HL-60/S4 treated with phorbol 12-myristate 13-acetate at 8.2 ng/mL for 4 days and 3 days (cell line): Measurements from ENCODE around the gene TRIM33.
"Not testable (repeated sequence)": the region's sequence is repeated elsewhere in the genome, so short reads cannot be mapped to it uniquely, and the experiment has no call there.

Experiments used
- in situ Hi-C: fragments of 300-500 bp; cut with MboI; formaldehyde crosslinking; loops from 2 replicates; pipeline ENCODE4 v1.15.0; 2022; ENCODE audit warnings: low sequenced_read_pairs

Gene TRIM33

DNA sequence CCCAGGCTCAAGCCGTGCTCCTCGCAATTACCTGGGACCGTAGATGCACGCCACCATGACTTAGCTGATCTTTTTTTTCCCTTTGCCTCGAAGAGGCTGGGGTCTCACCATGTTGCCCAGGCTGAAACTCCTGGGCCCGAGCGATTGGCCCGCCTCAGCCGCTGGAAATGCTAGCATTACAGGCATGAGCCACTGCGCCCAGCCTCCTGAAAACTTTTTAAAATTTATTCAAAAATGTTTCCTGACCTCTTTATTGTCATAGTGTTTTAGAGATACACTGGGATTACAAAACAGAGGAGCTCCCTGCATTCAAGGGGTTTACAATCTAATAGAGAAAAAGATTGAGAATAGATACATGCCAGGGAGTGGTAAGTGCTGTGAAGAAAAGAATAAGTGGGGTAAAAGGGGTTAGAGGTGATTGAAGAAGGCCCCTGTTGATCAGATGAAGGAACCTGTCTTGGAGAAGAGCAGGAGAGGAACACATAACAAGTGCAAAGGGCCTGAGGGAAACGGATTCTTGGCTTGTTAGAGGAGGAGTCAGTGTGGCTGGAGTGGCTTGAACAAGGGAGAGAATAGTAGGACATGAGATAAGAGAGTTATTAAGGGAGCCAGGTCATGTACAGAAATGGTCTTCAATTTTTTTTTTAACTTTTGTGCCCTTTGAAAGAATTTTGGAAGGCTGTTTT is 1.7 kb upstream of the TRIM33 start:
- in situ Hi-C loops, result no loop called here

- in situ Hi-C loops, result no loop called here
Observed at GRCh38 chr1:114510274-114511031, 550 bp downstream of the TRIM33 start.

DNA sequence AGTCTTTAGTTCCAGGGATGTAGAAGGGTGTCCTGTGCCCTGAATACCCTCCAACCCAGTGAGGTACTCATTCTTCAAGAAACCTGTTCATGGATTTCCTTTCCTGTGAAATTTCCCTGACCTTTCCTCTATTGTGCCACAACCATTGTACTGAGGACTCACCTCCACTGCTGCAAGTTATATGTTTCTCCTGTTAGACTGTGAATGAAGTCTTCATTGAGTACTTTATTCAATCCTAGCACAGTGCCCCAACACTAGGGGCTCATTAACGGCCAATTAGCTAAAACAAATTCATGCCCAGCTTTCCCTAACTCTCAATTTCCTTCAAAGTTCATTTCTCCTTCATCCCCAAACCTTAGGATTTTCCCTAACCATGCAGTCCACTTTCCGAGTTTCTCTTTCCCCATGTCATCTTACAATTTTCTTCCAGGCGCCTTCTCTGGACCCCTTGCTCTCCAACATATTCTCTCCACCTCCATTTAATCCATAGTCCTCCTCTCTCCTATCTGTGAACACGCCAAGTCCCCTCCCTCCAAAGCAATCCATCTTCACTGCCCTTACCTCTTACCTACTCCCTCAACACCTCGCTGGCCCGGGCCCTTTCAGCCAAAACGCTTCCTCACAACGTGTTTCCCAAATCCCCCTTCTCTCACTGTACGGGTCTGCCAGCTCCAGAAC is 1.3 kb downstream of the TRIM33 start:
- in situ Hi-C loops, result no loop called here

DNA sequence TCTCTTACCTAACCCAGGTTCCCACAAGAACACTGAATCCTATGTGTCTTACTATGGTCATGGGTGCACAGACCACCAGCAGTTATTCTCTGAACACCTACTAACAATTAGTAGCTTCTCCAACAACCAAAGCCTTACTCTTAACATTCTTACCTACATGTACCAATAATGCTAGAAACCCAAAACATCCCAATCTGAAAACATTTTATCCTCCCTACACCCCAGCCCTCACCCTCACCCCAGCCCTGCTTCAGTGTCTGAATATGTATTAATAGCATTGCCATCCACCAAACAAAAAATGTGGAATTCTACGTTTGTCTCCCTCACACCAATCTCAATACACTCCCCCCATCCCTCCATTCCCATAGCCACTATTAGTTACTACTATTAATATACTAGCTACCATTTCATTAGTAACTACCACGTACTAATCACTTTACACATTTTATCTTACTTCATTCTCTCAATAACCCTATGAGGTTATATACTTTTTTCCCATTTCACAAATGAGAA is 2.6 kb downstream of the TRIM33 start:
- in situ Hi-C loops, result no loop called here

- in situ Hi-C loops, result no loop called here
Observed at GRCh38 chr1:114507513-114507912, 3.5 kb downstream of the TRIM33 start.

- in situ Hi-C loops, result no loop called here
Observed at GRCh38 chr1:114505148-114505561, 5.8 kb downstream of the TRIM33 start.

DNA sequence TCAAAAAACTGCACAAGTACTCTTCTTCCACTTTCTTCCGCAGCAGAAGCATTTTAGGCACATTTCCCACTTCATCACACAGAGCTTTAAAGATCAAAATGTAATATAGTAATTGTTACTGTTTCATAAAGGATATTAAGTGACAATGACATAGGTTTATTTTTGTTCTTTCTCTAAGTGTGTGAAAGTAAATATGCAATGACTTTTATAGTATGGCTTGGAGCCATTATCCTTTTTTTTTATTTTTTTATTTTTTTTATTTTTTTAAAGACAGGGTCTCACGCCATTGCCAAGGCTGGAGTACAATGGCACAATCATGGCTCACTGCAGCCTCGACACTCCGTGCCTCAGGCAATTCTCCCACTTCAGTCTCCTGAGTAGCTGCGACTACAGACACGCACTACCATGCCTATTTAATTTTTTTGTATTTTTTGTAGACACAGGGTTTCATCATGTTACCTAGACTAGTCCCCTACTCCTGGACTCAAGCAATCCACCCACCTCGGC is 7.0 kb downstream of the TRIM33 start:
- in situ Hi-C loops, result no loop called here

DNA sequence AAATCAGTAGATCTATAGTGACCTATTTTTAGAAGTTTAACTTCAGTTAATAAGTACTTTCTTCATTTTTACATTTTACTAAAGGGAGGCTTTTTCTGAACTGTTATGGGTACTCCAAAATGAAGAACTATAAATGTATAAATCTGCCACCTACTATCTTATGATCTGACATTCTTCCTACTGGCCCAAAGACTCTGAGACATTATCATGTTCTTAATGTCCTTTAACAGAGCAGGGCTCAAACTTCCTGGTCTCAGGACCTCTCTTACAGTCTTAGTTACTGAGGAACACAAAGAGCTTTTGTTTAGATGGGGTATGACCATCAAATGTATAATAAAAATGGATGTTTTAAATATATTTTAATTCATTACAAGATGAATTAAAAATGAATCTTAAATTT is 8.9 kb downstream of the TRIM33 start:
- in situ Hi-C loops, result no loop called here

- in situ Hi-C loops, result no loop called here
Observed at GRCh38 chr1:114499478-114499877, 11.5 kb downstream of the TRIM33 start.

- in situ Hi-C loops, result no loop called here
Observed at GRCh38 chr1:114496089-114496488, 14.9 kb downstream of the TRIM33 start.

DNA sequence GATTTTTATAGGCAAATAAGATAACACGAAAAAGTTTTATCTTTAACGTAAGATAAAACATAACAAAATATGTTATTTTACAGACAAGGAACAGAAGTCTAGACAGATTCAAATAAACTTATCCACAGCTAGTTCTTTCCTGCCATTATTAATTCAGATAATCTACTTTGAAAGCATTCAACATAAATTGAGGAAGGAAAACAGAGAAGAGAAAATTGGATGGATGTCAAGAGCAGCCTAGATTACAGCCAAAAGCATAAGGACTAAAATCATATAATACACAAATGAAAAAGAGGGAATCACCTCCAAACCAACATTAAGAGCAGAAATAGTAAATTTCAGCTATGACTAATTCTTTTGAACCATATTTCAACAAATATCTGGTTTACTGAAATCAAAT is 15.5 kb downstream of the TRIM33 start:
- in situ Hi-C loops, result no loop called here

DNA sequence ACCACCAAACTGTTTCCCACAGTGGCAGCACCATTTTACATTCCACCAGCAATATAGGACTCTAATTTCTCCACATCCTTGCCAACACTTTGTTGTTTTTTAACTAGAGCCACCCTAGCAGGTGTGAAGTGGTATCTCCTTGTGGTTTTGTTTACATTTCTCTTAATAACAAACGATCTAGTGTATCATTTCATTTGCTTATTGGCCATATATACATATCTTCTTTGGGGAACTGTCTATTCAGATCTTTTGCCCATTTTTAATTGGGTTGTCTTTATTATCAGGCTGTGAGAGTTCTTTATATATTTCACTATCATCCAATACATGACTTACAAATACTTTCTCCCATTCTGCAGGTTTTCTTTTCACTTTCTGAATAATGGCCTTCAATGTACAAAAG is 18.0 kb downstream of the TRIM33 start:
- in situ Hi-C loops, result no loop called here

DNA sequence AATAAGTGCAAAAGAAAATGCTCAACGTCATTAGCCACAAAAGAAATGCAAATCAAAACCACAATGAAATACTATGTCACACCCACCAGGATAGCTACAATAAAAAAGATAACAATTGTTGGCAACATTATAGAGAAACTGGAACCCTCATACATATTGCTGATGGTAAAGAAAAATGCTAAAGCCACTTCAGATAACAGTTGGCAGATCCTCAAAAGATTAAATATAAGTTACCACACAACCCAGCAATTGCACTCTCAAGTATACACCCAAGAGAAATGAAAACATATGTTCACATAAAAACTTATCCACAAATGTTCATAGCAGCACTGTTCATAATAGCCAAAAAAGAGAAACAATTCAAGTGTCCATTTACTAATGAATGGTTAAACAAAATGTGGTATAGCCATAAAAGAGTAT is 20.7 kb downstream of the TRIM33 start:
- in situ Hi-C loops, result no loop called here

- in situ Hi-C loops, result no loop called here
Observed at GRCh38 chr1:114488739-114489138, 22.3 kb downstream of the TRIM33 start.

- in situ Hi-C loops, result no loop called here
Observed at GRCh38 chr1:114485286-114485685, 25.7 kb downstream of the TRIM33 start.

DNA sequence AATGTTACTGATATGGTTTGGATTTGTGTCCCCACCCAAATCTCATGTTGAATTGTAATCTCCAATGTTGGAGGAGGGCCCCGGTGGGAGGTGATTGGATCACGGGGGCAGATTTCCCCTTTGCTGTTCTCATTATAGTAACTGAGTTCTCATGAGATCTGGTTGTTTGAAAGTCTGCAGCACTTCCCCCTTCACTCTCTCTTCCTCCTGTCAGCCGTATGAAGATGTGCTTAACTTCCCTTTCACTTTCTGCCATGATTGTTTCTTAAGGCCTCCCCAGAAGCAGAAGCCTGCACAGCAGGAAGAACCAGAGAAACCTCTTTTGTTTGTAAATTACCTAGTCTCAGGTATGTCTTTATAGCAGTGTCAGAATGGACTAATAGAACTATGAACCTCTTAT is 28.4 kb downstream of the TRIM33 start:
- in situ Hi-C loops, result no loop called here

- in situ Hi-C loops, result not testable (repeated sequence)
Observed at GRCh38 chr1:114479636-114480035, 31.4 kb downstream of the TRIM33 start.

DNA sequence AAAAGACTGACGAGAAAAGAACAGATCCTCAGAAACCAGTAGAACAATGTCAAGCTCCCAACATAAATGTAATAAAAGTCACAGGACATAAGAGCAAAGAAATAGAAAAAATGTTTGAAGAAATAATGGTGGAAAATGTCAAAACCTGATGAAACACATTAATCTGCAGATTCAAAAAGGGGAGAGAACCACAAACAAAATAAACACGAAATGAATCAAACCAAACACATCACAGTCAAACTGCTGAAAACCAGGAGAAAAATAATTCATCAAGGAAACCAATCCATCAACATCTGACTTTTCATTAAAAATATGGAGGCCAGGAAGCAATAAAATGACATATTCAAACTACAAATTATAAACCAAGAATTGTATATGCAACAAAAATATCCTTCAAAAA is 31.9 kb downstream of the TRIM33 start:
- in situ Hi-C loops, result no loop called here

GRCh38 chr1:114473796-114474195 is 37.2 kb downstream of the TRIM33 start:
- in situ Hi-C loops, result no loop called here

GRCh38 chr1:114472408-114472807 is 38.6 kb downstream of the TRIM33 start:
- in situ Hi-C loops, result no loop called here

GRCh38 chr1:114470681-114471080 is 40.3 kb downstream of the TRIM33 start:
- in situ Hi-C loops, result no loop called here
